HL-60 (cell line): Measurements from ENCODE around the gene YPEL1.

ENCODE experiments used
- DNase-seq, 2 experiments: peaks; one replicate each; pipeline ENCODE4 v3.0.0-alpha.2; 2010 to 2020; ENCODE audit warnings: low read depth in 1 of 2, low spot score in 1 of 2
- H3K27ac ChIP-seq: fragments of 250-450 bp; sonication (Bioruptor Pico); replicated peaks from 2 replicates; pipeline ENCODE4 v1.5.1; 2020; ENCODE audit warnings: mild to moderate bottlenecking, moderate library complexity
- H3K27me3 ChIP-seq: fragments of 250-450 bp; sonication (Bioruptor Pico); 2 replicates; pipeline ENCODE4 v1.5.1; 2021; ENCODE audit warnings: mild to moderate bottlenecking, moderate library complexity; ENCODE audit not compliant: insufficient read depth, poor library complexity, severe bottlenecking
- H3K4me3 ChIP-seq: replicated peaks from 2 replicates; pipeline ENCODE4 v1.5.1; 2011; ENCODE audit warnings: mild to moderate bottlenecking, control low read depth, low read length; ENCODE audit not compliant: insufficient read depth
- CTCF ChIP-seq: IDR thresholded peaks from one replicate; pipeline ENCODE4 v1.5.1; 2011; ENCODE audit warnings: low read length, control low read depth, inconsistent platforms; ENCODE audit not compliant: insufficient read depth
- GABPA ChIP-seq: IDR thresholded peaks from 2 replicates; pipeline ENCODE4 v1.6.1; 2012; ENCODE audit warnings: low read depth
- POLR2AphosphoS5 ChIP-seq: IDR thresholded peaks from 2 replicates; pipeline ENCODE4 v1.6.1; 2012; ENCODE audit warnings: low read depth
- REST ChIP-seq: IDR thresholded peaks from 2 replicates; pipeline ENCODE4 v1.6.1; 2012; ENCODE audit warnings: low read depth; ENCODE audit not compliant: insufficient replicate concordance
- SPI1 ChIP-seq: IDR thresholded peaks from 2 replicates; pipeline ENCODE4 v1.6.1; 2012; ENCODE audit warnings: low read depth, mild to moderate bottlenecking, borderline replicate concordance

The YPEL1 gene

GRCh38 chr22:21697880-21698279 lies 37.7 kb downstream of the YPEL1 start:
- TF ChIP-seq REST, result no peak
- no peak for TF ChIP-seq CTCF
- no peak for TF ChIP-seq SPI1
- TF ChIP-seq GABPA, result no peak
- no peak for TF ChIP-seq POLR2AphosphoS5
- no peaks in the 10 kb centered on the region for H3K27me3 ChIP-seq
- H3K4me3 ChIP-seq, result no peak overlapping the region
- no peak for DNase-seq
- H3K27ac ChIP-seq, result no peak overlapping the region

GRCh38 chr22:21697021-21697771 lies 38.4 kb downstream of the YPEL1 start:
- no peaks in the 10 kb centered on the region for H3K27me3 ChIP-seq
- H3K4me3 ChIP-seq, result no peak overlapping the region
- no peak overlapping the region for H3K27ac ChIP-seq
- DNase-seq, result no peak
- TF ChIP-seq REST (no peak), POLR2AphosphoS5 (no peak; the same call in 1 of the 2 replicates), SPI1 (no peak), CTCF (no peak), GABPA (no peak)

GRCh38 chr22:21696115-21696514 lies 39.5 kb downstream of the YPEL1 start:
- no peak for DNase-seq
- TF ChIP-seq REST (no peak), POLR2AphosphoS5 (no peak), SPI1 (no peak), GABPA (no peak), CTCF (no peak)
- Histone ChIP-seq H3K27ac (no peak overlapping the region), H3K27me3 (no peaks in the 10 kb centered on the region), H3K4me3 (no peak overlapping the region)
